HL-60 (cell line): ENCODE measurements around the gene TRAM2.

Source experiments
- DNase-seq, 2 experiments: peaks; one replicate each; pipeline ENCODE4 v3.0.0-alpha.2; 2010 to 2020; ENCODE audit warnings: low read depth in 1 of 2, low spot score in 1 of 2
- H3K27ac ChIP-seq: fragments of 250-450 bp; sonication (Bioruptor Pico); replicated peaks from 2 replicates; pipeline ENCODE4 v1.5.1; 2020; ENCODE audit warnings: mild to moderate bottlenecking, moderate library complexity
- H3K27me3 ChIP-seq: fragments of 250-450 bp; sonication (Bioruptor Pico); 2 replicates; pipeline ENCODE4 v1.5.1; 2021; ENCODE audit warnings: mild to moderate bottlenecking, moderate library complexity; ENCODE audit not compliant: insufficient read depth, poor library complexity, severe bottlenecking
- H3K4me3 ChIP-seq: replicated peaks from 2 replicates; pipeline ENCODE4 v1.5.1; 2011; ENCODE audit warnings: mild to moderate bottlenecking, control low read depth, low read length; ENCODE audit not compliant: insufficient read depth
- GABPA ChIP-seq: IDR thresholded peaks from 2 replicates; pipeline ENCODE4 v1.6.1; 2012; ENCODE audit warnings: low read depth
- POLR2AphosphoS5 ChIP-seq: IDR thresholded peaks from 2 replicates; pipeline ENCODE4 v1.6.1; 2012; ENCODE audit warnings: low read depth
- SPI1 ChIP-seq: IDR thresholded peaks from 2 replicates; pipeline ENCODE4 v1.6.1; 2012; ENCODE audit warnings: low read depth, mild to moderate bottlenecking, borderline replicate concordance
- TF ChIP-seq, protein P1 (sequence below): IDR thresholded peaks from 2 replicates; pipeline ENCODE4 v1.6.1; 2012; ENCODE audit warnings: low read depth; ENCODE audit not compliant: insufficient replicate concordance
- TF ChIP-seq, protein P2 (sequence below): IDR thresholded peaks from one replicate; pipeline ENCODE4 v1.5.1; 2011; ENCODE audit warnings: low read length, control low read depth, inconsistent platforms; ENCODE audit not compliant: insufficient read depth

The TRAM2 gene

DNA sequence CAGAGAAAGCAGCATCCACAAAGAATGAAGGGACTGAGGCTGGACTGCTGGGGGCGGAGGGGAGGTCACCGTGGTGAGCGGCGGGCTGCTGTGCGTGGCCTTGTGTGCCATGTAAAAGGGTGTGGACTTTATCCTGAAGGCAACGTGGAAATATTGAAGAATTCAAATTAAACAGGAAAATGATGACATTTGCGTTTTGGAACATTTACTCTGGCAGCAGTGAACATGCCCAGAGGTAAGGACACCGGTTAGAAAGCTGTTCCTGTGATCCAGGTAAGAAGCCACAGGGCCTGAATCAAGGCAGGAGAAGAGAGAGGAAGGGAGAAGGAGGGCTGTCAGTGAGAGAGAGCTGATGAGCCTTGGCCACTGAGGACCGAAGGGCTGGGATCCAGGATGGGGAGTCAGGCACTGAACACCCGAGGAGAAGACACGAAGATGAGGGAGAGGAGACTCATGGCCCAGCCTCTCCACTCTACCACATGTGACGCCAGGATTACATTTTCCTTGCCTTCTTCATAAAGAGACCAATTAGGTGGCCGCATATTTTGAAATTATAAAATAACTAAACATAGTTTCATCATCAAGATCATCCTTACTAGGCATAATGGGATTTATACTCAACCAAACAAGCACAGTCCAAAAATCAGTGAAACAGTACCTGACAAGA lies 58.4 kb downstream of the TRAM2 start:
- Histone ChIP-seq H3K27ac (no peak overlapping the region), H3K4me3 (no peak overlapping the region), H3K27me3 (no peaks in the 10 kb centered on the region)
- TF ChIP-seq GABPA = no peak
- TF ChIP-seq, protein P1, sequence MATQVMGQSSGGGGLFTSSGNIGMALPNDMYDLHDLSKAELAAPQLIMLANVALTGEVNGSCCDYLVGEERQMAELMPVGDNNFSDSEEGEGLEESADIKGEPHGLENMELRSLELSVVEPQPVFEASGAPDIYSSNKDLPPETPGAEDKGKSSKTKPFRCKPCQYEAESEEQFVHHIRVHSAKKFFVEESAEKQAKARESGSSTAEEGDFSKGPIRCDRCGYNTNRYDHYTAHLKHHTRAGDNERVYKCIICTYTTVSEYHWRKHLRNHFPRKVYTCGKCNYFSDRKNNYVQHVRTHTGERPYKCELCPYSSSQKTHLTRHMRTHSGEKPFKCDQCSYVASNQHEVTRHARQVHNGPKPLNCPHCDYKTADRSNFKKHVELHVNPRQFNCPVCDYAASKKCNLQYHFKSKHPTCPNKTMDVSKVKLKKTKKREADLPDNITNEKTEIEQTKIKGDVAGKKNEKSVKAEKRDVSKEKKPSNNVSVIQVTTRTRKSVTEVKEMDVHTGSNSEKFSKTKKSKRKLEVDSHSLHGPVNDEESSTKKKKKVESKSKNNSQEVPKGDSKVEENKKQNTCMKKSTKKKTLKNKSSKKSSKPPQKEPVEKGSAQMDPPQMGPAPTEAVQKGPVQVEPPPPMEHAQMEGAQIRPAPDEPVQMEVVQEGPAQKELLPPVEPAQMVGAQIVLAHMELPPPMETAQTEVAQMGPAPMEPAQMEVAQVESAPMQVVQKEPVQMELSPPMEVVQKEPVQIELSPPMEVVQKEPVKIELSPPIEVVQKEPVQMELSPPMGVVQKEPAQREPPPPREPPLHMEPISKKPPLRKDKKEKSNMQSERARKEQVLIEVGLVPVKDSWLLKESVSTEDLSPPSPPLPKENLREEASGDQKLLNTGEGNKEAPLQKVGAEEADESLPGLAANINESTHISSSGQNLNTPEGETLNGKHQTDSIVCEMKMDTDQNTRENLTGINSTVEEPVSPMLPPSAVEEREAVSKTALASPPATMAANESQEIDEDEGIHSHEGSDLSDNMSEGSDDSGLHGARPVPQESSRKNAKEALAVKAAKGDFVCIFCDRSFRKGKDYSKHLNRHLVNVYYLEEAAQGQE = no peak
- TF ChIP-seq POLR2AphosphoS5 = no peak
- no peak for TF ChIP-seq SPI1
- TF ChIP-seq, protein P2, sequence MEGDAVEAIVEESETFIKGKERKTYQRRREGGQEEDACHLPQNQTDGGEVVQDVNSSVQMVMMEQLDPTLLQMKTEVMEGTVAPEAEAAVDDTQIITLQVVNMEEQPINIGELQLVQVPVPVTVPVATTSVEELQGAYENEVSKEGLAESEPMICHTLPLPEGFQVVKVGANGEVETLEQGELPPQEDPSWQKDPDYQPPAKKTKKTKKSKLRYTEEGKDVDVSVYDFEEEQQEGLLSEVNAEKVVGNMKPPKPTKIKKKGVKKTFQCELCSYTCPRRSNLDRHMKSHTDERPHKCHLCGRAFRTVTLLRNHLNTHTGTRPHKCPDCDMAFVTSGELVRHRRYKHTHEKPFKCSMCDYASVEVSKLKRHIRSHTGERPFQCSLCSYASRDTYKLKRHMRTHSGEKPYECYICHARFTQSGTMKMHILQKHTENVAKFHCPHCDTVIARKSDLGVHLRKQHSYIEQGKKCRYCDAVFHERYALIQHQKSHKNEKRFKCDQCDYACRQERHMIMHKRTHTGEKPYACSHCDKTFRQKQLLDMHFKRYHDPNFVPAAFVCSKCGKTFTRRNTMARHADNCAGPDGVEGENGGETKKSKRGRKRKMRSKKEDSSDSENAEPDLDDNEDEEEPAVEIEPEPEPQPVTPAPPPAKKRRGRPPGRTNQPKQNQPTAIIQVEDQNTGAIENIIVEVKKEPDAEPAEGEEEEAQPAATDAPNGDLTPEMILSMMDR = no peak
- no peak for DNase-seq

DNA sequence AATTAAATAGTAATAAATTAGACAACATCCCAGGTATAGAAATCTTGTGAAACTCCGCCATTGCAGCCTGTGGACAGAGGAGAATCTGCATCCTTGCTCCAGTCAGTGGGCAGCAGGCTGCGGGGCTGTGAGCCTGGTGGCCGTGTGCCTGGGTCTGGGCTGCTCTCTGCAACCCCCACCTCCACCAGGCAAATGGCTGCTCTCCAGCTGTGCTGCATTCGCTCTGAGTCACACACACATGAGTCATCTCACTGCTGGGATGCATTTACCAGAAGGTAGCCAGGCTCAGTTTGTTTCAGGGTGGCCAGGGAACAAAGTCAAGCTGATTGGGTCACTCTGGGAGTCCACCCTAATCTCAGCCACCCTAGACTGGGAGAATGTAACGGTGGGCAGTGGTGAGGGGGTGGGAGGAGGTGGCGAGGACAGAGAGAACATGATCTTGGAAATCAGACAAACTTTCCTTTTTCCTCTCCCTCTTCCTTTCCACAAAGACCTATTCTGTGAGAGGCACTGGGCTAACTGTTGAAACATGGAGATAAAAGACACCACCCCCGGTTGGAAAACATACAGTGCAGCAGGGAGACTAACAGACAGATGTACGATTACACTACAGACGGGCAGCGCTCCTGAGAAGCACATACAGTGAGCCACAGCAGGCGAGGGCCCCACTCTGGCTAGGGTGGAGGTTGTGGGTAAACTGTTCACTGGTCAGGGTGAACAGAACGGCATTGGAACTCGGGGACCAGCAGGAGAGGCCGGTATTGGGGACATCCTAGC lies 59.2 kb downstream of the TRAM2 start:
- Histone ChIP-seq H3K4me3 (no peak overlapping the region), H3K27ac (no peak overlapping the region), H3K27me3 (no peaks in the 10 kb centered on the region)
- no peak for DNase-seq
- TF ChIP-seq, protein P1 = no peak
- TF ChIP-seq POLR2AphosphoS5 (no peak), SPI1 (no peak), GABPA (no peak)
- TF ChIP-seq, protein P2 = no peak

DNA sequence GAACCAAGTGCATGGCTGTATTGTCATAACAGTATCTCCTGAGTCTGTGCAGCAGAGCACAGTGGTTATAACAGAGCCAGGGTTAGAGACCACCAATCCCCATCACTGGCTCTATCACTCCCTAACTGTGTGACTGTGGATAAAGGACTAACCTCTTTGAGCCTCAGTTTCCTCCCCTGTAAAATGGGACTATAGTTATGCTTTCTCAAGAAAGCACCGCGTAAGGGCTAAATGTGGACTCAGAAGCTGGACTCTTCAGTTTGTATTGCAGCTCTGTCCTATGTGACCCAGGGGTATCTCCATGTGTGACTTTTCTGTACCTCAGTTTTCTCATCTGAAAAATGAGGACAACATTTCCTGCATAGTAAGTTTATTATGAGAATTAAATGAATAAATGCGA lies 59.9 kb downstream of the TRAM2 start:
- H3K4me3 ChIP-seq = no peak overlapping the region
- no peak overlapping the region for H3K27ac ChIP-seq
- DNase-seq = no peak
- no peaks in the 10 kb centered on the region for H3K27me3 ChIP-seq
- TF ChIP-seq SPI1 (no peak), GABPA (no peak)
- TF ChIP-seq, protein P2 = no peak
